Erythroblast (primary cell): ENCODE measurements around the gene MBTPS1.

Source experiments
- DNase-seq, 2 experiments: peaks; one replicate each; lab custom pipeline; 2025; lab: John Stamatoyannopoulos, UW
- GATA1 ChIP-seq: IDR thresholded peaks from 2 replicates; pipeline ENCODE4 v1.6.1; 2011; ENCODE audit warnings: low read depth, mild to moderate bottlenecking, control low read depth, low read length, moderate library complexity
- POLR2A ChIP-seq: IDR thresholded peaks from 2 replicates; pipeline ENCODE4 v1.6.1; 2011; ENCODE audit warnings: mild to moderate bottlenecking, low read length

Gene MBTPS1

GRCh38 chr16:84116720-84117493 is at the start of gene MBTPS1:
MBTPS1 (minus strand) TSS chr16:84116942; CDS start chr16:84101783, 15,159 bp downstream.
- TF ChIP-seq POLR2A = peak; percentile 82
- no peak for TF ChIP-seq GATA1
- DNase-seq = peak; percentile 98 to 99

GRCh38 chr16:84165746-84166145 is 49.0 kb upstream of the MBTPS1 start:
- TF ChIP-seq GATA1 = no peak
- no peak for TF ChIP-seq POLR2A
- DNase-seq = no peak

DNA sequence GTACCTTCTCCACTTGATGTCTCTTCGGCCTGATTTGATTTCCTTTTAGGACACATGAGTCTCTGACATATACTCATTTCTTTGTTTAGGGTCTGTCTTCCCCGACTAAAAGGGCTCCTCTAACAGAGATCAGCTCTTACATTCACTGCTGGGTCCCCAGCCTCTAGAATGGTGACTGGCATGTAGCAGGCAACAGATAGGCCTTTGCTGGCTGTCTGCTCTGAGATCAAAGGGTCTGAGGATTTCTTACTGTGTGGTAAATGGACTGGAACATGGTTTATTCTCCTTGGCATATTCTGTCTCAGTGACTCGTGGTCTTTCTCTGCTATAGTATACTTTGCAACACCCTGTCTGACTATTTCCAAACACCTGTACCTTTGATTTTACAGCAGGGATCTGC is 45.1 kb upstream of the MBTPS1 start:
- DNase-seq = no peak
- TF ChIP-seq POLR2A (no peak), GATA1 (no peak)

DNA sequence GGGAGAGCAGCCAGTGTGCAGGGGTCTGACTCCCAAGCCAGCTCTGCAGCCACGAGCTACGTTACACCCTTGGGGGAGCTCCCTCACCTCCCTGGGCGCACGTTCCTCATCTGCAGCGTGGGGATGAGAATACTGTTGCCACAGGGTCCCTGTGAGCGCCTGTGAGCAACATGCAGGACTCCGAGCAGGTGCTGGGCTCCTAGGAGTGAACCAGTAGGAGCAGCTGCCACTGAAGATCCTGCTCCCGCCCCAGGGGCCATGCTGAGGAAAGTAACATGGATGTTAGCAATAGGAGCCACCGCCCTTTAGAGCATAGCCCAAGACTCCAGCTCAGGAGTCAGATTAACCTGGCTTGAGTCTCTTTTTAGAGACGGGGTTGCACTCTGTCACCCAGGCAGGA is 44.3 kb upstream of the MBTPS1 start:
- no peak for TF ChIP-seq GATA1
- TF ChIP-seq POLR2A = no peak
- DNase-seq = no peak

DNA sequence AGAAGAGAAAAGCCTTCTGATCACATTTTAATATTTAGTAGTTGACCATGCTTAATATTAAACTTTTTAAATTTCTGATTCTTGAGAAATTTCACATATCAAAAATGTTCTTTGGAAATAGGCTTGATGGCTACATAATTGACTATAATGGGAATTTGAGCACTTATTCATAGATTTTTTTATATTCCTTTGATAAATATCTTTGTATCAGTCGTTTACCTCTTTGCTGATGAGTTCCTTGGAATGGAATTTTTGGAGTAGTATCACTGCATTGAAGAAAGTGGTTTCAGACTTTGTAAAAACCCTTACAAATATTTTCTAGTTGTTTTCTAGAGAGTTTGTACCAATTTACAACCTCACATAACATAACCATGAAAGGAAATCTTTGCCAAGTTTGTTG is 43.1 kb upstream of the MBTPS1 start:
- TF ChIP-seq GATA1 (no peak), POLR2A (no peak)
- DNase-seq = no peak

- TF ChIP-seq GATA1 (no peak), POLR2A (no peak)
- no peak for DNase-seq
Observed at GRCh38 chr16:84159007-84159406, 42.3 kb upstream of the MBTPS1 start.

DNA sequence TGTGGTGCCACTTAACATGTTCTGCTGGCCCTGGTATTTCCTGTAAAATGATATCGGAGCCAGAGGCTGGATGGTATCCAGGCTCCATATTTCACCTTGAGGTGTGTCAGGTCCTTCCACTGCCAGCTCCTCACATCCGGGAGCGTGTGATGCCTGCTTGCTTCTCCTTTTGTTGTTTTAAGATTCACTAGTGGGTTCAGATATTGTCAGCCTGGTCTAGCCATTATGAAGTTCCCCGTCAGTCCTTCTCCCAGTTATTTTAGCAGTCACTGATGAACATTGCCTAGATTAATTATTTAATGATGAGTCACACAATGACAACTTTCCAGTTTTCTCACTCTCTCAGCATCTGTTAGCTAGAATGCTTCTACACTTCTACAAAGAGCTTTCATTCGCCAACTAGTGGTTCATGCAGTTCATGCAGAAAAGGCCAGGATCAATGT is 39.6 kb upstream of the MBTPS1 start:
- no peak for TF ChIP-seq GATA1
- no peak for TF ChIP-seq POLR2A
- DNase-seq = no peak

DNA sequence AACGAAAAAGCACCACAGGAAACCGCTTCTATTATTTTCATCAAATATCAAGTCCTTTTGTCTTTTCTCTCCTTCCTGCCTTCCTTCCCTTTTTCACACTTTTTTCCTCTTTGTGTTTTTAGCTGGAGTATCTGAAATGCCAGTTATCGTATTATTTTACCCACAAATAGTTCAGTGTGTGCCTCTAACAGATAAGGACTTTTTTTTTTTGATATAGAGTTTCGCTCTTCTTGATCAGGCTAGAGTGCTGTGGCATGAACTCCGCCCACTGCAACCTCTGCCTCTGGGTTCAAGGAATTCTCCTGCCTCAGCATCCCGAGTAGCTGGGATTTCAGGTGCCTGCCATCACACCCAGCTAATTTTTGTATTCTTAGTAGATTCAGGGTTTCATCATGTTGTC is 39.0 kb upstream of the MBTPS1 start:
- no peak for TF ChIP-seq POLR2A
- no peak for TF ChIP-seq GATA1
- DNase-seq = peak; percentile 18 to 39

DNA sequence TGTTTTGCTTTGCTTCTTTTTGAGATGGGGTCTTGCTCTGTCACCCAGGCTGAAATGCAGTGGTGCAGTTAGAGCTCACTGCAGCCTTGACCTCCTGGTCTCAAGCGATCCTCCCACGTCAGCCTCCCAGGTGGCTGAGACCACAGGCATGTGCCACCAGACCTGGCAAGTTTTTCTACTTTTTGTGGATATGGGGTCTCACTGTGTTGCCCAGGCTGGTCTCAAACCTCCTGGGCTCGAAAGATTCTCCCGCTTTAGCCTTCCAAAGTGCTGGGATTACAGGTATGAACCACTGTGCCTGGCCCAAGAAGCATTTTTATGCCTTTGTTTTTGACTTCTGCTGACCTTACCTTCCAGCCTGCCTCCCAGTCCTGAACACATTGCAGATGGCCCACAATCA is 38.5 kb upstream of the MBTPS1 start:
- TF ChIP-seq GATA1 (no peak), POLR2A (no peak)
- DNase-seq = no peak

- TF ChIP-seq GATA1 = no peak
- TF ChIP-seq POLR2A = no peak
- no peak for DNase-seq
Observed at GRCh38 chr16:84153660-84154214, 37.0 kb upstream of the MBTPS1 start.

DNA sequence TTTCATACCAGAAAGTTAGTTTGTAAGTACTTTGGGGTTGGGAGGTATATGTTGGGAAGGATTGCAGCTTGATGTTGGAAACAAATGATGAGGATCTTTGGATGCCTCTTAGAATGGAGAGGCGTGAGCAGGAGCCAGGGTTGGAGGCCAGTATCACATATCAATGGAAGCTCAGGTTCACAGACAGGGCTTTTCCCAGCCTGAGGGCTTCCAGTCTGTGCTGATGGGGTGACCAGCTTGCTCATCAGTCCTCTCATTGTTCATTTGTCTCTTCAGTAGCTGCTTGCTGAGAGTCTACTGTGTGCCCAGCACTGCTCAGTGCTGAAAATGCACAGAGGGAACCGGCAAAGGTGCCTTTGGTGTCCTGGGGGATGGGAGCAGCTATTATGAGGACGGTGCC is 34.2 kb upstream of the MBTPS1 start:
- no peak for DNase-seq
- TF ChIP-seq GATA1 (no peak), POLR2A (no peak)

DNA sequence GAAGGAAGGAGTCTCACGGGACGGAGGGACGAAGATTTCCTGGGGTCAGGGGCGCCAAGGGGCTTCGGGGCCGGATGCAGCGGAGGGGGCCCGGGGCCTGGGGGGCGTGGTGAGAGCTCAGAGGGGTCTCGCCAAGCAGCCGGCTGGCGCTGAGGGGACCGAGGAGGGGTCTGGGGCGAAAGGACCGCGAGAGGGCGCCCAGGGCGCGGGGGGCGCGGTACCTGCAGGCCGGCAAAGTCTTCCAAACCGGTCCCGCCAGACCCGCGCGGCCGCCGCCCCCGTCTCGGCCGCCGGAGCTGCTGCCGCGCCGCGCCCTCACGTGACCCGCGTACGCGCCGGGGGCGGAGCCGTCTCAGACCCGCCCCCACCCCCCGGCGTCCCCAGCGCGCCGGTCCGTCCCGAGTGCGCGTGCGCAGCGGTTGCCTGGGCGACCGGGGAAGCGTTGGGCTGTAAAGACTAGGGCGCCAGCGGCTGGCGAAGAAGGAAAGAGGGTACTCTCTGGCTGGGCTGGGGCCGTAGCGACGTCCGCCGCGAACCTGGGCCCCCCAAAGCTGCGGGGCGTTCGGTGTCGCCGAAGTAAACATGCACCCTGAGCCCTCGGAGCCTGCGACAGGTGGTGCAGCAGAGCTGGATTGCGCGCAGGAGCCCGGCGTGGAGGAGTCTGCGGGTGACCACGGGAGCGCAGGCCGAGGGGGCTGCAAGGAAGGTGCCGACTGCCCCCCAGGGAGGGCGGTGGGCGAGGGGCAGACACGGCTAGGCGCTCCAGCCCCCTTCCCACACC is 28.3 kb upstream of the MBTPS1 start, which contains the start of the genes DNAAF1 and HSDL1:
Gene DNAAF1, plus strand, starts transcription at position 450 of the 781 bp plus-strand sequence. Its CDS starts 133 bp downstream, at position 583.
Gene HSDL1, minus strand, starts transcription at position 319 of the 781 bp plus-strand sequence. CDS start 13,856 bp downstream, outside the sequence.
- peak; percentile 91 to 97 for DNase-seq
- TF ChIP-seq GATA1 (no peak), POLR2A (peak; percentile 21)

DNA sequence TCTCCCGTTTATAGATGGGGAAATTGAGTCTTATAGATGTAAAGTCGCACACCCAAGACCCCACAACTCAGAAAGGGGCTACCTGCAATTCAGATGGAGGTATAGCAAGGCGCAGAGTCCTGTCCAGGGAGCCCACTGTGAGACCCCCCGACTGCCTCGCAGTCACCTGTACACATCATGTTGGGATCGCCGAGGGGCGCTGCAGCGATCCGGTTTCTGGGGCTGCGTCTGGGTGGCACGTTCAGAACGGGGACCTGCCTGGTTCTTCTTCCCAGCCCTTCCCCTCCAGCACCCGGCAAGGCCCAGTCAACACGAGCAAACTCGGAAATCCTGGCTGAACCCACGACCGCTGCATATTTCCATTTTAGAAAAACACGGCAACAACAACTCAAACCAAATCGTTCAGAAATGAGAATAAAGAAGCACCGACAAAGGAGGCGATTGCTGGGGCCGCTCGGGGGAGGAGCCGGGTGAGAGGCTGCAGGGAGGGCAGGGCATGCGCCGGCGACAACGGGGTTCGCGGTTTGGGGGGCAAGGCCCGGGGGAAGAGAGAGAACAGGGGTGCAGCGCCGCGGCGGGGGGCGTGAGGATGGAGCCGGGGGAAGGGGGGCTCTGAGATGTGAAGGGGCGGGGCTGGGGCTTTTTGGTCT is 27.6 kb upstream of the MBTPS1 start:
- DNase-seq = peak; percentile 53 to 61
- no peak for TF ChIP-seq POLR2A
- TF ChIP-seq GATA1 = no peak

- DNase-seq = peak; percentile 24 to 26
Observed at GRCh38 chr16:84143784-84144199, 27.1 kb upstream of the MBTPS1 start.

More at GRCh38 chr16:84143784-84144199, 27.1 kb upstream of the MBTPS1 start:
- TF ChIP-seq POLR2A = no peak
- TF ChIP-seq GATA1 = no peak
